HG02938 (cell line): ENCODE results near the gene SYT5.

ENCODE experiments used
- ATAC-seq: cut with Tn5 transposase; IDR thresholded peaks from one replicate; pipeline ENCODE4 v1.9.1; 2021; ENCODE audit warnings: mild to moderate bottlenecking, moderate library complexity; ENCODE audit not compliant: unreplicated experiment

SYT5 gene

GRCh38 chr19:55147545-55148251 lies 32.4 kb downstream of the SYT5 start:
- ATAC-seq, result no peak

GRCh38 chr19:55146705-55147273 lies 33.3 kb downstream of the SYT5 start:
- ATAC-seq, result no peak

GRCh38 chr19:55146078-55146704 lies 33.9 kb downstream of the SYT5 start:
- ATAC-seq, result no peak

GRCh38 chr19:55145232-55145631 lies 34.9 kb downstream of the SYT5 start:
- ATAC-seq, result no peak

GRCh38 chr19:55141696-55142095 lies 38.4 kb downstream of the SYT5 start:
- ATAC-seq, result no peak

GRCh38 chr19:55137915-55138314 lies 42.2 kb downstream of the SYT5 start:
- ATAC-seq, result no peak

GRCh38 chr19:55136399-55137102 lies 43.5 kb downstream of the SYT5 start:
- no peak for ATAC-seq

GRCh38 chr19:55134736-55135135 lies 45.4 kb downstream of the SYT5 start:
- ATAC-seq, result no peak

GRCh38 chr19:55133639-55134444 lies 46.2 kb downstream of the SYT5 start:
- no peak for ATAC-seq

- no peak for ATAC-seq
Measured at GRCh38 chr19:55132453-55133129, 47.5 kb downstream of the SYT5 start.

GRCh38 chr19:55131421-55131820 lies 48.7 kb downstream of the SYT5 start:
- ATAC-seq, result no peak
